GM18868 (cell line): ENCODE measurements around the gene DAZAP2.
"Not testable (repeated sequence)": the region's sequence is repeated elsewhere in the genome, so short reads cannot be mapped to it uniquely, and the experiment has no call there.

ENCODE experiments used
- ATAC-seq: cut with Tn5 transposase; IDR thresholded peaks from one replicate; pipeline ENCODE4 v1.9.1; 2021; ENCODE audit warnings: mild to moderate bottlenecking, moderate library complexity; ENCODE audit not compliant: unreplicated experiment

DAZAP2 gene

GRCh38 chr12:51217133-51217967 lies 21.3 kb upstream of the DAZAP2 start:
- peak; percentile 41 for ATAC-seq

- peak; percentile 78 for ATAC-seq
Observed at GRCh38 chr12:51217968-51218606, 20.5 kb upstream of the DAZAP2 start, which contains the start of gene POU6F1. Gene POU6F1, minus strand, starts transcription at chr12:51218062. Its CDS starts 11,226 bp downstream, at chr12:51206836.

DNA sequence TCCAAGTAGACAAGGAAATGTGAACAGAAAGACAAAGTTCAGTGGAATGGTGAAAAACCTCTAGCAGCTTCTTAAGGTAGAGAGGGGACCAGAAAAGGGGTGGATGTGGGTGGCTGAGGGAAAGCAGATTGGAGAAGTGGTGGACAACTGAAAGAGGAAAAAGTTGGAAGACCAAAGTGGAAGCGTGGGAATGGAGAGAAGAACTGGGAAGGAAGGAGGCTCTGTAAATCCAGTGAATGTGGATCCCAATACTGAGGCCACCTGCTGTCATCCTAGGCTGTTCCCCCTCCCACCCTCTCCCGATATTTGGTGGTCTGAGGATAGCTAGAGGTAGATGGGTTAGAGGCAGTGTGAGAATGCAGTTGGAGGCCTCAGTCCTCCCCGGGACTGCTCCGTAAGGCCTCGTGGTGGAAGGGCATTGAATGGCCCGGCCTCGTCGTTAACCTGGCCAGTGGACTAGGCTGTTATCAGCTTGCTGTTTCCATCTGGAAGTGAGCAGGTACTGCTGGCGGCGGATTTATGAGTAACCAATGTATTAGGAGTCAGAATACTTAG lies 19.9 kb upstream of the DAZAP2 start:
- no peak for ATAC-seq

DNA sequence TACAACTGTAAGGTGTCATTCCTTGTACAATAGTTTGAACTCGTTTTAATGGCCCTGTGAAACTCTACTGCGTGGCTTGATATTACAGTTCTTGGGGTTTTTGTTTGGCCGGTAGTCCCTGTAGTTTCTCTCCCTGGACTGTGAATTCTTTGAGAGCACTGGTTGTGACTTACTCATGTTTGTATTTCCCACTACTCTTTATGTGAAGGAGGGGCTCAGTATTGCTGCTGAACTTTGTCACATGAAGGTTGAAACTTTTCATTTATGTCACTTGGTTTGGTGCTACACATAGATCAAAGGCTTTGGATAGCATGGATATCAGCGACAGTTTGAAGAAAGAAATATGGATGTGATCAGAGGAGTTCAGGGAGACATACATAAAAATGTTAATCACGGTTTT lies 19.3 kb upstream of the DAZAP2 start:
- no peak for ATAC-seq

- ATAC-seq, result not testable (repeated sequence)
Observed at GRCh38 chr12:51219857-51220256, 18.8 kb upstream of the DAZAP2 start.

GRCh38 chr12:51222461-51222860 lies 16.2 kb upstream of the DAZAP2 start:
- ATAC-seq, result no peak

- ATAC-seq, result no peak
Observed at GRCh38 chr12:51224625-51225024, 14.0 kb upstream of the DAZAP2 start.

- no peak for ATAC-seq
Observed at GRCh38 chr12:51225234-51225633, 13.4 kb upstream of the DAZAP2 start.

- no peak for ATAC-seq
Observed at GRCh38 chr12:51225771-51226170, 12.9 kb upstream of the DAZAP2 start.

DNA sequence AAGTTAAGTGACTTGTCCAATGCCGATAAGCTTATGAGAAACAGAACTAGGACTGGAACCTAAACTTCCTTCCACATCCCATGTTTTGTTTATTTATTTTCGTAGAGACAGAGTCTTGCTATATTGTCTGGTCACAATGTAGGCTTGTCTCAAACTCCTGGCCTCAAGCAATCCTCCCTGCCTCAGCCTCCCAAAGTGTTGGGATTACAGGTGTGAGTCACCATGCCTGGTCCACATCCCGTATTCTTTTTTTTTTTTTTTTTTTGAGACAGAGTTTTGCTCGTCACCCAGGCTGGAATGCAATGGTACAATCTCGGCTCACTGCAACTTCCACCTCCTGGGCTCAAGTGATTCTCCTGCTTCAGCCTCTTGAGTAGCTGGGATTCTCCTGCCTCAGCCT lies 11.5 kb upstream of the DAZAP2 start:
- not testable (repeated sequence) for ATAC-seq

DNA sequence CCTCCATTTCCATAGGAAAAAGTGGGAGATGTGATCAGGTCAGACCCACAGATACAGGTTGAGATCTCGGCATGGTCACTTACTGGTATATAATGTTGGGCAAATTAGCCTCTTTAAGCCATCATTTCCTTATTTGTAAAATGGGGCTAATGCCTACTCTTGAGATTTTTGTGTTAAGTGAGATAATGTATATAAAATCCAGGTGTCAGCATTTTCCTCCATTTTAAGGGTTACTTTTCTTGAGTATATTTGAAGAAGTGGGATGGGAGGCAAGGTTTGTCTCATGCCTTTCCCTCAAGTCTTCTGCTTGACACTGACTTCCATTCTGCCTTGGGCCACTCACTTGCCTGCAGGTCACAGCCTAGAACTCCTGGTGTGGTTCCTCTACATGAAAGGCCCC lies 10.7 kb upstream of the DAZAP2 start:
- ATAC-seq, result no peak

DNA sequence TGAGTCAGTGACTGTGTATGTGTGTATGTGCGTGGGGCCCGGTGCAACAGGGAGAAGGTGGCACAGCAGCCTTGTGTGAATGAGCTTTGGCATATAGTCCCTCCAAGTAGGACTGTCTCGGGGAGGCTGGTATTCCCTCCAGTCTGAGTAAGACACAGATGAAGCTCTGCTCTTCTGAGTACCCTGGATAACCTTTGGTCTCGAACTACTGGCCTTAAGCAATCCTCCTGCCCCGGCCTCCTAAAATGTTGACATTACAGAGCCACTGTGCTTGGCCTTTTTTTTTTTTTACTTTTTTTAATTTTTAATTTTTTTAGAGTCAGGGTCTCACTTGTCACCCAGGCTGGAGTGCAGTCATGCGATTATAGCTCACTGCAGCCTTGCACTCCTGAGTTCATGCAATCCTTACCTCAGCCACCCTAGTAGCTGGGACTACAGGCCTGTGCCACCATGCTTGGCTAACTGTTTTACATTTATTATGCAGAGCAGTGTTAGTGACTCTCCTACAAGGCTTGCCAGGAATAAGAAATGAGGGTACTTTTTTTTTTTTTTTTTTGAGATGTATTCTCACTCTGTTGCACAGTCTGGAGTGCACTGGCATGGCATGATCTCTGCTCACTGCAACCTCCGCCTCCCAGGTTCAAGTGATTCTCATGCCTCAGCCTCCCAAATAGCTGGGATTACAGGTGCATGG lies 9.4 kb upstream of the DAZAP2 start:
- no peak for ATAC-seq

DNA sequence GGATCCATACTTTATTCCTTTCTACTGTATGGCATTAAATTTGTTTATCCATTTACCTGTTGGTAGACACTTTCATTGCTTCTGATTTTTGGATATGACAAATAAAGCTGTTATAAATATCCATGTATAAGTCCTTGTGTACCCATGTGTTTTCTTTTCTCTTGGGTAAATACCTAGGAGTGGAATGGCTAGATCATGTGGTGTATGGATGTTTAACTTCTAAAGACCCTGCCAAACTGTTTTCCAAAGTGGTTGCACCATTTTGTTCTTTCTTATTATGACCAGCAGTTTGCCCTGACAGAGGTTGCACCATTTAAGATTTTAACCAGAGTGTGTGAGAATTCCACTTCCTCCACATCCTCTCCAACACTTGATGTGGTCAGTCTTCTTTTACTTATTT lies 6.0 kb upstream of the DAZAP2 start:
- no peak for ATAC-seq

GRCh38 chr12:51234530-51234929 lies 4.1 kb upstream of the DAZAP2 start:
- no peak for ATAC-seq

DNA sequence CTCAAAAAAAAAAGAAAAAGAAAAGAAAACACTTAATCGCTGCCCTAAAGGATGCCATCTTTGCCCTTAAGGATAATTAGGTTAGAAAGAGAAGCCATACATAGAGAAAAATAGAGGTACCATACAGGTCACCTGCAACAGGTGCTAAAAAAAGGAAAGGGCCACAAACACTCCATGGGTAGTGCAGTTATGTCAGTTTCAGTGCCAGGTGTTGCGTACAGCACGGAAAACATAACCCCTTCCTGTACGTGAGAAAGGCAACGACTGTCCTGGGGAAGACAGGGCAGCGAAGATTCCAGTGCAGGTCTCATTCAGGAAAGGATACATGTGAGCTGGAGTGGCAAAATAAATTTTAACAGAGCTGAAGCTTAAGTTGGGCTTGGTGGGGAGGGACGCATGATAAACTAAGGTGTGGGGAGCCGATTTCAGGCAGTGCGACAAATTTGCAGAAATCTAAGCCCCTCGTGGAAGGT lies 553 bp upstream of the DAZAP2 start:
- ATAC-seq, result no peak

DNA sequence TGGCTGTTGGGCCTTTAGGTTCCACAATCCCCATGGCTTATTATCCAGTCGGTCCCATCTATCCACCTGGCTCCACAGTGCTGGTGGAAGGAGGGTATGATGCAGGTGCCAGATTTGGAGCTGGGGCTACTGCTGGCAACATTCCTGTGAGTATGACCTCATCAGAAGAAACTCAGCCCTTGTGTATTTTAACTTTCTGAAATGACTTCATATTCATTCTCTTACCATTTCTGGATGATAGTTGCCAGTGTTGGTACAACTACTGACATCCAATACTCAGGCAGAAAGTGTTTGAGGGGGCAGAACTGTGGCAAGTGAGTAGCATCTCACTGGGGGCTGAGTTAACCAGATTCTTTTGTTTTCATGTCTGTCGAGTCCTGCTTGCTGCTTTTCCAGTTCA lies 2.3 kb downstream of the DAZAP2 start:
- ATAC-seq, result no peak

DNA sequence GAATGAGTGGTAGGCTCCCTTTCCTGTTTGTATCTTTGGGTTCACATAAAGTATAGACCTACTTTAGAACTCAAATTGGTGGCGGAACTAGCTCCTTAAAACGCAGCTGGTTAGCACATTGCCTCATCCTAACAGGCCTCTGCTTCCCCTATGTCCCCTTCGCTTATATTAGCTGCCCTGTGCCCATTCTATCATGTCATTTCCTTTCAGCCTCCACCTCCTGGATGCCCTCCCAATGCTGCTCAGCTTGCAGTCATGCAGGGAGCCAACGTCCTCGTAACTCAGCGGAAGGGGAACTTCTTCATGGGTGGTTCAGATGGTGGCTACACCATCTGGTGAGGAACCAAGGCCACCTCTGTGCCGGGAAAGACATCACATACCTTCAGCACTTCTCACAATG lies 3.5 kb downstream of the DAZAP2 start:
- ATAC-seq, result no peak

DNA sequence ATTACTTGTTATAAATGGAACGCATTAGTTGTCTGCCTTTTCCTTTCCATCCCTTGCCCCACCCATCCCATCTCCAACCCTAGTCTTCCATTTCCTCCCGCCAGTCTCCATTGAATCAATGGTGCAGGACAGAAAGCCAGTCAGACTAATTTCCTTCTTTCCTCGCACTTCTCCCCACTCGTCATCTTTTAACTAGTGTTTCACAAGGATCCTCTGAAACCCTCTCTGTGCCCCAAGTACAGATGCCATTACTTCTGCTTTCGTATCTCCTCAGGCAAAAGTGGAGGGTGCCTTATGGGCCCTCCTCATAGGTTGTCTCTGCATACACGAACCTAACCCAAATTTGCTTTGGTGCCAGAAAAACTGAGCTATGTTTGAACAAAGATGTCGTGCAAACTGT lies 4.2 kb downstream of the DAZAP2 start:
- ATAC-seq, result no peak

DNA sequence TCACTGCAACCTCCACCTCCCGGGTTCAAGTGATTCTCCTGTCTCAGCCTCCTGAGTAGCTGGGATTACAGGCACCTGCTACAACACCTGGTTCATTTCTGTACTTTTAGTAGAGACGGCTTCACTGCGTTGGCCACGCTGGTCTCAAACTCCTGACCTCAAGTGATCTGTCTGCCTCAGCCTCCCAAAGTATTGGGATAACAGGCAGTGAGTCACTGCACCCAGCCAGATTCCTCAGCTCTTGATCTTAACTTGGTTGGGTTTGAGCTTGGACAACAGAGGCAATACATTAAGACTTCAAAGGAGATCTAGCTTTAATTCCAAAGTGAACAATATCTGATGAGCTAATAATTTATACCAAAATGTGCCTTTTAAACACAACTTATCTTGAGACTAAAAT lies 5.6 kb downstream of the DAZAP2 start:
- ATAC-seq, result no peak

- no peak for ATAC-seq
Observed at GRCh38 chr12:51245476-51246253, 7.0 kb downstream of the DAZAP2 start.
